GM23338 (cell line): Measurements from ENCODE around the gene MINPP1.

Source experiments
- CREB1 ChIP-seq: fragments of 250-450 bp; sonication (Bioruptor Pico); IDR thresholded peaks from 2 replicates; pipeline ENCODE4 v1.5.0; 2020; ENCODE audit warnings: low read depth, mild to moderate bottlenecking, moderate library complexity
- CTCF ChIP-seq, 2 experiments: fragments of 200-600 bp in 1 of 2; sonication (generic) in 1 of 2; conservative IDR thresholded peaks; 2 replicates each; pipeline versions ENCODE4 v1.5.1 to v1.6.1; 2016 to 2017; ENCODE audit warnings: antibody characterized with exemption in 2 of 2, low read depth in 2 of 2, mild to moderate bottlenecking in 2 of 2, moderate library complexity in 1 of 2
- EZH2 ChIP-seq: fragments of 200-600 bp; sonication (generic); IDR thresholded peaks from one replicate; pipeline ENCODE4 v1.8.0; 2017; ENCODE audit warnings: antibody characterized with exemption, mild to moderate bottlenecking, low read depth; ENCODE audit not compliant: unreplicated experiment
- EZH2phosphoT487 ChIP-seq: fragments of 200-600 bp; sonication (generic); IDR thresholded peaks from one replicate; pipeline ENCODE4 v1.8.1; 2018; ENCODE audit warnings: antibody characterized with exemption; ENCODE audit not compliant: unreplicated experiment
- NANOG ChIP-seq: IDR thresholded peaks from 2 replicates; pipeline ENCODE4 v1.6.1; 2016; ENCODE audit warnings: antibody characterized with exemption, borderline replicate concordance
- POLR2AphosphoS5 ChIP-seq: IDR thresholded peaks from 2 replicates; pipeline ENCODE4 v1.6.1; 2016; ENCODE audit warnings: antibody characterized with exemption, low read depth
- REST ChIP-seq: IDR thresholded peaks from one replicate; pipeline ENCODE4 v1.6.1; 2018; ENCODE audit warnings: antibody characterized with exemption; ENCODE audit not compliant: unreplicated experiment
- STAT1 ChIP-seq: IDR thresholded peaks from one replicate; pipeline ENCODE4 v1.6.1; 2016; ENCODE audit warnings: antibody characterized with exemption; ENCODE audit not compliant: unreplicated experiment
- ZNF114 ChIP-seq: fragments of 250-450 bp; sonication (Bioruptor Pico); IDR thresholded peaks from 2 replicates; pipeline ENCODE4 v1.5.0; 2020; ENCODE audit warnings: mild to moderate bottlenecking, moderate library complexity
- ZNF462 ChIP-seq: fragments of 250-450 bp; sonication (Bioruptor Pico); IDR thresholded peaks from 2 replicates; pipeline ENCODE4 v1.5.0; 2020; ENCODE audit warnings: mild to moderate bottlenecking, moderate library complexity
- TF ChIP-seq, protein P1 (sequence below): IDR thresholded peaks from 2 replicates; pipeline ENCODE4 v1.6.1; 2016; ENCODE audit warnings: antibody characterized with exemption

- TF ChIP-seq CTCF (conservative IDR thresholded peaks at IDR 0.05; ENCODE audit: low read depth in 2 of 2): no peak
- no peak for TF ChIP-seq EZH2phosphoT487
- no peak for TF ChIP-seq NANOG
- no peak for TF ChIP-seq REST
- TF ChIP-seq EZH2: no peak
- no peak for TF ChIP-seq ZNF462 (CRISPR knock-in tag)
- TF ChIP-seq POLR2AphosphoS5: no peak
- TF ChIP-seq CREB1 (CRISPR knock-in tag): no peak
- no peak for TF ChIP-seq ZNF114
- TF ChIP-seq, protein P1, sequence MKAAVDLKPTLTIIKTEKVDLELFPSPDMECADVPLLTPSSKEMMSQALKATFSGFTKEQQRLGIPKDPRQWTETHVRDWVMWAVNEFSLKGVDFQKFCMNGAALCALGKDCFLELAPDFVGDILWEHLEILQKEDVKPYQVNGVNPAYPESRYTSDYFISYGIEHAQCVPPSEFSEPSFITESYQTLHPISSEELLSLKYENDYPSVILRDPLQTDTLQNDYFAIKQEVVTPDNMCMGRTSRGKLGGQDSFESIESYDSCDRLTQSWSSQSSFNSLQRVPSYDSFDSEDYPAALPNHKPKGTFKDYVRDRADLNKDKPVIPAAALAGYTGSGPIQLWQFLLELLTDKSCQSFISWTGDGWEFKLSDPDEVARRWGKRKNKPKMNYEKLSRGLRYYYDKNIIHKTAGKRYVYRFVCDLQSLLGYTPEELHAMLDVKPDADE: no peak
- no peak for TF ChIP-seq STAT1
These were observed 60.3 kb downstream of the MINPP1 start for GRCh38 chr10:87565010-87565409.
